AG04449 (cell line): ENCODE results near the gene CTDP1.

Experiments used
- CTCF ChIA-PET: fragments of 350-600 bp; formaldehyde crosslinking; extraction: SDS; loops from one replicate; lab custom pipeline; 2021; ENCODE audit warnings: antibody characterized with exemption; lab: Yijun Ruan, JAX
- POLR2A ChIA-PET: fragments of 400-600, 350-600 bp; formaldehyde crosslinking; extraction: SDS; loops from one replicate; lab custom pipeline; 2020; ENCODE audit warnings: antibody characterized with exemption, inconsistent platforms; lab: Yijun Ruan, JAX
- DNase-seq: peaks from one replicate; pipeline ENCODE4 v3.0.0-alpha.2; 2010; ENCODE audit warnings: low read depth, low spot score
- H3K4me3 ChIP-seq: 2 replicates; pipeline ENCODE4 v1.5.1; 2011; ENCODE audit warnings: low read depth, mild to moderate bottlenecking, control low read depth, low read length
- CTCF ChIP-seq: IDR thresholded peaks from one replicate; pipeline ENCODE4 v1.5.1; 2011; ENCODE audit warnings: mild to moderate bottlenecking, moderate library complexity, low read length, control low read depth, inconsistent platforms; ENCODE audit not compliant: insufficient read depth; ENCODE audit errors: missing control alignments

Gene CTDP1

GRCh38 chr18:79683626-79684282, 4.2 kb downstream of the CTDP1 start:
- no peak overlapping the region for H3K4me3 ChIP-seq
- POLR2A ChIA-PET = no interaction called here
- DNase-seq = no peak
- no peak for TF ChIP-seq CTCF
- CTCF ChIA-PET = interaction anchor here (0.8 kb wide), 1 partner anchor 262 kb away, joined by 4 read pairs; no protein-coding TSS in a partner anchor

GRCh38 chr18:79684283-79684631, 4.7 kb downstream of the CTDP1 start:
- POLR2A ChIA-PET = no interaction called here
- TF ChIP-seq CTCF = no peak
- H3K4me3 ChIP-seq = no peak overlapping the region
- CTCF ChIA-PET = interaction anchor here (0.8 kb wide), 1 partner anchor 262 kb away, joined by 4 read pairs; no protein-coding TSS in a partner anchor
- no peak for DNase-seq

GRCh38 chr18:79684787-79685186, 5.2 kb downstream of the CTDP1 start:
- no peak for TF ChIP-seq CTCF
- no peak overlapping the region for H3K4me3 ChIP-seq
- CTCF ChIA-PET = no interaction called here
- no peak for DNase-seq
- POLR2A ChIA-PET = no interaction called here

- no peak for TF ChIP-seq CTCF
- no peak for DNase-seq
- CTCF ChIA-PET = no interaction called here
- no peak overlapping the region for H3K4me3 ChIP-seq
- POLR2A ChIA-PET = no interaction called here
Measured at GRCh38 chr18:79685281-79685680, 5.7 kb downstream of the CTDP1 start.

- no peak for DNase-seq
- H3K4me3 ChIP-seq = no peak overlapping the region
- TF ChIP-seq CTCF = no peak
- ChIA-PET POLR2A (no interaction called here), CTCF (no interaction called here)
Measured at GRCh38 chr18:79685971-79686370, 6.4 kb downstream of the CTDP1 start.

- no peak for DNase-seq
Measured at GRCh38 chr18:79687806-79688205, 8.2 kb downstream of the CTDP1 start.

More at GRCh38 chr18:79687806-79688205, 8.2 kb downstream of the CTDP1 start:
- no peak for TF ChIP-seq CTCF
- no peak overlapping the region for H3K4me3 ChIP-seq
- CTCF ChIA-PET = no interaction called here
- POLR2A ChIA-PET = no interaction called here
